Testis (tissue), 3 donors: ENCODE results near the gene C6orf47. TPM values are rescaled to one million over a fixed set of nuclear protein-coding genes. Genes with fewer than 3 reads are reported as not detected.

Experiments
- DNase-seq: peaks from one replicate; pipeline ENCODE4 v3.0.0-alpha.2; 2019
- H3K27ac ChIP-seq, 2 donors: fragments of 200-600 bp; sonication (generic); one replicate each; pipeline ENCODE4 v1.5.1; 2019
- H3K27me3 ChIP-seq: fragments of 200-600 bp; sonication (generic); one replicate; pipeline ENCODE4 v1.5.1; 2019
- H3K36me3 ChIP-seq: fragments of 200-600 bp; sonication (generic); one replicate; pipeline ENCODE4 v1.5.1; 2017; ENCODE audit warnings: low read depth; ENCODE audit errors: missing control alignments
- H3K4me1 ChIP-seq: fragments of 200-600 bp; sonication (generic); one replicate; pipeline ENCODE4 v1.5.1; 2019
- H3K4me3 ChIP-seq, 2 donors: fragments of 200-600 bp; sonication (generic); one replicate each; pipeline ENCODE4 v1.5.1; 2017 to 2019
- H3K9me3 ChIP-seq: fragments of 200-600 bp; sonication (generic); one replicate; pipeline ENCODE4 v1.5.1; 2017
- CTCF ChIP-seq, 3 experiments: fragments of 450-650 bp in 2 of 3; fragments of 200-600 bp in 1 of 3; sonication (generic) in 1 of 3; IDR thresholded peaks; one replicate each; pipeline ENCODE4 v1.5.1; 2016 to 2019; ENCODE audit warnings: antibody characterized with exemption in 3 of 3, mild to moderate bottlenecking in 2 of 3, moderate library complexity in 1 of 3
- POLR2A ChIP-seq: fragments of 450-650 bp; IDR thresholded peaks from one replicate; pipeline ENCODE4 v1.6.1; 2017; ENCODE audit warnings: antibody characterized with exemption, mild to moderate bottlenecking, moderate library complexity
- WGBS, 2 donors: methylation state at CpG; one replicate each; pipeline ENCODE4 v1.1.5; 2018; 5-methylcytosine and 5-hydroxymethylcytosine counted together
- intact Hi-C: fragments of 100-400 bp; cut with DNase I; formaldehyde crosslinking; loops from one replicate; pipeline ENCODE4 v1.15.1; 2023; ENCODE audit warnings: low total_unique reads
- polyA plus RNA-seq: library from polyadenylated mRNA; stranded (reverse); fragments of 350-450 nt; fragmentation: Illumina TruSeq; extraction: RNeasy Lipid Tissue Mini Kit (QIAGEN cat#74804); gene quantifications from one replicate; pipeline ENCODE4 v1.2.3, GENCODE V29; 2014; ENCODE audit warnings: low read depth, low replicate concordance; ENCODE audit not compliant: insufficient read depth
- total RNA-seq, 2 donors: library from RNA; depleted of rRNA; stranded (reverse); fragments of >200 nt; gene quantifications; one replicate each; pipeline ENCODE4 v1.2.3, GENCODE V29; 2016

The C6orf47 gene
- total and polyA plus RNA-seq, 3 donors from 2014 or later: 11.9 to 17.8 (median 13.9) TPM

- H3K9me3 ChIP-seq: no peaks in the 10 kb centered on the region
- 83 to 88% methylated on average over 6 of the region's 6 CpGs for WGBS, 2 donors
- H3K27me3 ChIP-seq: no peaks in the 10 kb centered on the region
- DNase-seq: no peak
- H3K4me3 ChIP-seq: no peak overlapping the region
- no peak for TF ChIP-seq POLR2A
- TF ChIP-seq CTCF (IDR thresholded peaks at IDR 0.05): no peak
- intact Hi-C loops: no loop called here
- H3K4me1 ChIP-seq: peaks cover 10% of the 10 kb centered on the region
- no peak overlapping the region for H3K27ac ChIP-seq
- no peaks in the 10 kb centered on the region for H3K36me3 ChIP-seq
Measured at GRCh38 chr6:31705931-31706330, 45.4 kb upstream of the C6orf47 start.

GRCh38 chr6:31702819-31703716, 42.5 kb upstream of the C6orf47 start, which contains the start of gene ABHD16A:
TSS of gene ABHD16A (minus strand) at chr6:31703324. CDS start at chr6:31703281, 43 bp downstream.
- no peaks in the 10 kb centered on the region for H3K27me3 ChIP-seq
- intact Hi-C loops: no loop called here
- peak within 1 kb of the TSS; percentile 82 to 85 for H3K4me3 ChIP-seq
- H3K27ac ChIP-seq: peak within 1 kb of the TSS; percentile 82 to 97
- no peaks in the 10 kb centered on the region for H3K9me3 ChIP-seq
- peaks cover 10% of the 10 kb centered on the region for H3K4me1 ChIP-seq
- 1 to 2% methylated on average over 42 to 54 of the region's 54 CpGs for WGBS, 2 donors
- TF ChIP-seq CTCF (IDR thresholded peaks at IDR 0.05): peak in 2 of 3 experiments; percentile 14 to 33
- TF ChIP-seq POLR2A: peak; percentile 97
- H3K36me3 ChIP-seq: no peaks in the 10 kb centered on the region
- peak; percentile 100 for DNase-seq

GRCh38 chr6:31702405-31702818, 41.8 kb upstream of the C6orf47 start:
- Histone ChIP-seq H3K36me3 (no peaks in the 10 kb centered on the region), H3K4me3 (peak overlapping the region; percentile 82 to 85), H3K27me3 (no peaks in the 10 kb centered on the region), H3K4me1 (peaks cover 10% of the 10 kb centered on the region), H3K9me3 (no peaks in the 10 kb centered on the region), H3K27ac (peak overlapping the region; percentile 82 to 97)
- intact Hi-C loops: no loop called here
- TF ChIP-seq POLR2A: no peak
- no peak for TF ChIP-seq CTCF (IDR thresholded peaks at IDR 0.05)
- DNase-seq: peak; percentile 49
- 0% methylated on average over 10 of the region's 10 CpGs for whole genome bisulfite sequencing, 2 donors

- no peak for DNase-seq
- 18 to 26% methylated on average over 6 to 7 of the region's 7 CpGs for WGBS, 2 donors
- peak overlapping the region; percentile 82 to 97 for H3K27ac ChIP-seq
- TF ChIP-seq CTCF (IDR thresholded peaks at IDR 0.05) (no peak), POLR2A (no peak)
- peak overlapping the region; percentile 82 to 85 for H3K4me3 ChIP-seq
- intact Hi-C loops: no loop called here
- peaks cover 10% of the 10 kb centered on the region for H3K4me1 ChIP-seq
- no peaks in the 10 kb centered on the region for H3K36me3 ChIP-seq
- H3K27me3 ChIP-seq: no peaks in the 10 kb centered on the region
- no peaks in the 10 kb centered on the region for H3K9me3 ChIP-seq
Measured at GRCh38 chr6:31701666-31702404, 41.3 kb upstream of the C6orf47 start.
